HL-60 (cell line): ENCODE results near the gene TADA2A.

Experiments used
- DNase-seq, 2 experiments: peaks; one replicate each; pipeline ENCODE4 v3.0.0-alpha.2; 2010 to 2020; ENCODE audit warnings: low read depth in 1 of 2, low spot score in 1 of 2
- H3K27ac ChIP-seq: fragments of 250-450 bp; sonication (Bioruptor Pico); replicated peaks from 2 replicates; pipeline ENCODE4 v1.5.1; 2020; ENCODE audit warnings: mild to moderate bottlenecking, moderate library complexity
- H3K27me3 ChIP-seq: fragments of 250-450 bp; sonication (Bioruptor Pico); 2 replicates; pipeline ENCODE4 v1.5.1; 2021; ENCODE audit warnings: mild to moderate bottlenecking, moderate library complexity; ENCODE audit not compliant: insufficient read depth, poor library complexity, severe bottlenecking
- H3K4me3 ChIP-seq: replicated peaks from 2 replicates; pipeline ENCODE4 v1.5.1; 2011; ENCODE audit warnings: mild to moderate bottlenecking, control low read depth, low read length; ENCODE audit not compliant: insufficient read depth
- GABPA ChIP-seq: IDR thresholded peaks from 2 replicates; pipeline ENCODE4 v1.6.1; 2012; ENCODE audit warnings: low read depth
- POLR2AphosphoS5 ChIP-seq: IDR thresholded peaks from 2 replicates; pipeline ENCODE4 v1.6.1; 2012; ENCODE audit warnings: low read depth
- SPI1 ChIP-seq: IDR thresholded peaks from 2 replicates; pipeline ENCODE4 v1.6.1; 2012; ENCODE audit warnings: low read depth, mild to moderate bottlenecking, borderline replicate concordance
- TF ChIP-seq, protein P1 (sequence below): IDR thresholded peaks from 2 replicates; pipeline ENCODE4 v1.6.1; 2012; ENCODE audit warnings: low read depth; ENCODE audit not compliant: insufficient replicate concordance
- TF ChIP-seq, protein P2 (sequence below): IDR thresholded peaks from one replicate; pipeline ENCODE4 v1.5.1; 2011; ENCODE audit warnings: low read length, control low read depth, inconsistent platforms; ENCODE audit not compliant: insufficient read depth

TADA2A gene

DNA sequence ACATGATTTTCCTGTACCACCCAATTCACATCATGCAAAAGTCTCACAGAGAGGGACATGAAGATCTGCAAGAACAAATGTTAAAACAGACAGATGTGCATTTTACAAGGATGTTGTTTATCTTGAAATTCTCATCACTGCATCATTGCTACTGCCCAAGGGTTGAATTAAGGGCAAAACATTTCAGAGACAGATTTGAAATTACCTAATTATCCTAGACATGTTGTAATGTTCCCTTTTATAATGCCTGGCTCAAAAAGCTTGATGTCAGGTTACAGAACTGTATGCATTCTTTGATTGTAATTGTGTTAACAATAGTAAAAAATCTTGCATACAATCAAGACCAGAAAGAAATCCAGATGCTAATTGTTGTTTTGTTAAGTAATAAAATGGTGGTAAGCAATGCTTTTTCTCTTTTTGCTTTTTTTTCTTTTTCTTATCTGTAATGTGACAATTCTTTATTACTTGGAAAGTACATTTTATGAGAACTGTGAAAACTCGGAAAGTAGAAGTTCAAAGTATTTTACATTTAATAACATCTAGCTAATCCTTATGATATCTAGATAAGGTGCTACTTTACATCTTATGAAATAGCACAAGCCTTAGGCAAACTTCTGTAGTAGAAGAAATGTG, 79.4 kb downstream of the TADA2A start:
- Histone ChIP-seq H3K4me3 (no peak overlapping the region), H3K27me3 (no peaks in the 10 kb centered on the region), H3K27ac (no peak overlapping the region)
- no peak for TF ChIP-seq POLR2AphosphoS5
- TF ChIP-seq, protein P1, sequence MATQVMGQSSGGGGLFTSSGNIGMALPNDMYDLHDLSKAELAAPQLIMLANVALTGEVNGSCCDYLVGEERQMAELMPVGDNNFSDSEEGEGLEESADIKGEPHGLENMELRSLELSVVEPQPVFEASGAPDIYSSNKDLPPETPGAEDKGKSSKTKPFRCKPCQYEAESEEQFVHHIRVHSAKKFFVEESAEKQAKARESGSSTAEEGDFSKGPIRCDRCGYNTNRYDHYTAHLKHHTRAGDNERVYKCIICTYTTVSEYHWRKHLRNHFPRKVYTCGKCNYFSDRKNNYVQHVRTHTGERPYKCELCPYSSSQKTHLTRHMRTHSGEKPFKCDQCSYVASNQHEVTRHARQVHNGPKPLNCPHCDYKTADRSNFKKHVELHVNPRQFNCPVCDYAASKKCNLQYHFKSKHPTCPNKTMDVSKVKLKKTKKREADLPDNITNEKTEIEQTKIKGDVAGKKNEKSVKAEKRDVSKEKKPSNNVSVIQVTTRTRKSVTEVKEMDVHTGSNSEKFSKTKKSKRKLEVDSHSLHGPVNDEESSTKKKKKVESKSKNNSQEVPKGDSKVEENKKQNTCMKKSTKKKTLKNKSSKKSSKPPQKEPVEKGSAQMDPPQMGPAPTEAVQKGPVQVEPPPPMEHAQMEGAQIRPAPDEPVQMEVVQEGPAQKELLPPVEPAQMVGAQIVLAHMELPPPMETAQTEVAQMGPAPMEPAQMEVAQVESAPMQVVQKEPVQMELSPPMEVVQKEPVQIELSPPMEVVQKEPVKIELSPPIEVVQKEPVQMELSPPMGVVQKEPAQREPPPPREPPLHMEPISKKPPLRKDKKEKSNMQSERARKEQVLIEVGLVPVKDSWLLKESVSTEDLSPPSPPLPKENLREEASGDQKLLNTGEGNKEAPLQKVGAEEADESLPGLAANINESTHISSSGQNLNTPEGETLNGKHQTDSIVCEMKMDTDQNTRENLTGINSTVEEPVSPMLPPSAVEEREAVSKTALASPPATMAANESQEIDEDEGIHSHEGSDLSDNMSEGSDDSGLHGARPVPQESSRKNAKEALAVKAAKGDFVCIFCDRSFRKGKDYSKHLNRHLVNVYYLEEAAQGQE = no peak
- no peak for TF ChIP-seq GABPA
- DNase-seq = no peak

DNA sequence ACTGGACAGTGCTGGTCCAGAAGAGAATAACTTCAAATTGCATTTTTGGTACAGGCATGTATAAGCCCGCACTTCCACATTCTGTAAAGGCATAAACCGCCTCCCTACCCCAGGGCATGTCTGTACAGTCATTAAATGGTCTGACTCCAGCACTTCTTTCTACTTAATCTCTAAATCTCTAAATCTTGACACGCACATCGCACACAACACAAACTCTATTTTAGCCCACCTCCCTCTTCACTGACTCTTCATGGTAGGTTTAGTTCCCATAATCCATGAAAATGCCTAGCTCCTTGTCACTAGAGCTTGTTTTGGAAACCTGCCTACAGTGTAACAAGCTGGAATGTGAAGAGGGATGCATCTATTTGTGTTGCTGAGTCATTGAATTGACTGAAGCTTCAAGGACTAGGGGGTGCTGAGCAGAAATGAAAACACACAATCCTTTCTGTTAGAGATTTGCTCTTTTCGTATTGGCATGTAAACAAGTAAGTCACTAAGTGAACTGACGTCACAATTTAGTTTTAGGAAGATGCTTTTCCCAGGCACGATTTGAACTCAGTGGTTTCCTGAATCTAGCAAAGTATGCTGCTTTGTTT, 81.4 kb downstream of the TADA2A start:
- H3K4me3 ChIP-seq = no peak overlapping the region
- peak; percentile 74 for TF ChIP-seq SPI1
- TF ChIP-seq, protein P1 = no peak

DNA sequence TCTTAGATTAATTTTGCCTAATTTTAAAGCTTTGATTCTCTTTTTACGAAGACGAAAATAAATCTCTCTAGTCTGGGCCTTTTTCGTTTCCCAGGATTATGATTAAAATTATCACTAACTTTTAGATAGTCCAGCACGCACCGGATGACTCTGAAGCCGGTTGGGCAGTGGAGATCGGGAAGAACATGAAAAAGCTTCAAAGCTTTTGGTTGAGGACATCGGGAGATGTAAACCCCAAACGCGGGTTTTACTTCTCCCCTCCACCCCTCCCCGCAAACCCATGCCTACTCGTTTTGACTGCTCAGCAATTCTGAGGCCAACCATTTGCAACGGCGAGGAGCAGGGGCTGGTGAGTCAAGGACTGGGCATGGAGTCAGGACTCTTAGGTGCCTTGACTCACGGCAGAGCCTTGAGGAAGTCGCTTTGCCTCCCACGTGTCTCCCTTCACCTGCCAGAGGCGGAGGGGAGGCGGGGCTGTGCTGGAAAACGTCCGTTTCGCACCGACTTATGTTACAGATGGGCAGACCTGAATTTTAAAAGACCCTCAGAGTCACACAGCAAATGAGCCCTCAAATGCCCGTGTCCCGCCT, 82.0 kb downstream of the TADA2A start:
- Histone ChIP-seq H3K27me3 (no peaks in the 10 kb centered on the region), H3K4me3 (peak overlapping the region; percentile 78), H3K27ac (peak overlapping the region; percentile 74; the same call in 1 of the 2 replicates)
- DNase-seq = peak; percentile 44 to 51
- no peak for TF ChIP-seq SPI1
- TF ChIP-seq, protein P1 = no peak
- no peak for TF ChIP-seq GABPA
- TF ChIP-seq POLR2AphosphoS5 = no peak
- TF ChIP-seq, protein P2, sequence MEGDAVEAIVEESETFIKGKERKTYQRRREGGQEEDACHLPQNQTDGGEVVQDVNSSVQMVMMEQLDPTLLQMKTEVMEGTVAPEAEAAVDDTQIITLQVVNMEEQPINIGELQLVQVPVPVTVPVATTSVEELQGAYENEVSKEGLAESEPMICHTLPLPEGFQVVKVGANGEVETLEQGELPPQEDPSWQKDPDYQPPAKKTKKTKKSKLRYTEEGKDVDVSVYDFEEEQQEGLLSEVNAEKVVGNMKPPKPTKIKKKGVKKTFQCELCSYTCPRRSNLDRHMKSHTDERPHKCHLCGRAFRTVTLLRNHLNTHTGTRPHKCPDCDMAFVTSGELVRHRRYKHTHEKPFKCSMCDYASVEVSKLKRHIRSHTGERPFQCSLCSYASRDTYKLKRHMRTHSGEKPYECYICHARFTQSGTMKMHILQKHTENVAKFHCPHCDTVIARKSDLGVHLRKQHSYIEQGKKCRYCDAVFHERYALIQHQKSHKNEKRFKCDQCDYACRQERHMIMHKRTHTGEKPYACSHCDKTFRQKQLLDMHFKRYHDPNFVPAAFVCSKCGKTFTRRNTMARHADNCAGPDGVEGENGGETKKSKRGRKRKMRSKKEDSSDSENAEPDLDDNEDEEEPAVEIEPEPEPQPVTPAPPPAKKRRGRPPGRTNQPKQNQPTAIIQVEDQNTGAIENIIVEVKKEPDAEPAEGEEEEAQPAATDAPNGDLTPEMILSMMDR = no peak

More for the DNA sequence above, 81.4 kb downstream of the TADA2A start:
- peak; percentile 28 to 42 for DNase-seq
- Histone ChIP-seq H3K27ac (no peak overlapping the region), H3K27me3 (no peaks in the 10 kb centered on the region)
